PC-9 (cell line): ENCODE results near the gene ZNF407. TPM values are rescaled to one million over a fixed set of nuclear protein-coding genes. Genes with fewer than 3 reads are reported as not detected.

Experiments
- BruUV-seq: library from RNA; stranded (reverse); fragments of 400-500 nt; replicated peaks from 2 replicates; lab custom pipeline; 2021; lab: Mats Ljungman, UMichigan
- CTCF ChIA-PET: fragments of 300-600 bp; sonication (Branson Sonifier 250); formaldehyde crosslinking; loops from one replicate; lab custom pipeline; 2022; ENCODE audit warnings: antibody characterized with exemption; lab: Charles Lee
- POLR2A ChIA-PET: fragments of 300-600 bp; sonication (Branson Sonifier 250); formaldehyde crosslinking; loops from one replicate; lab custom pipeline; 2022; ENCODE audit warnings: antibody characterized with exemption; ENCODE audit not compliant: unreplicated experiment; lab: Charles Lee
- DNase-seq, 2 experiments: peaks; one replicate each; pipeline versions ENCODE4 v3.0.0 to v3.0.0-alpha.2; 2015 to 2022; ENCODE audit warnings: mixed read lengths in 1 of 2
- H2AFZ ChIP-seq: fragments of 200-600 bp; sonication (generic); 2 replicates; pipeline ENCODE4 v1.8.1; 2017; ENCODE audit warnings: antibody characterized with exemption
- H3F3A ChIP-seq: fragments of 200-600 bp; sonication (generic); 2 replicates; pipeline ENCODE4 v1.8.1; 2017; ENCODE audit warnings: antibody characterized with exemption, mild to moderate bottlenecking, low read depth; ENCODE audit not compliant: insufficient read depth
- H3K27ac ChIP-seq: fragments of 200-600 bp; sonication (generic); 2 replicates; pipeline ENCODE4 v1.6.1; 2016; ENCODE audit warnings: mixed run types
- H3K27me3 ChIP-seq: fragments of 200-600 bp; sonication (generic); 2 replicates; pipeline ENCODE4 v1.6.1; 2016; ENCODE audit warnings: low read depth, mixed run types; ENCODE audit not compliant: insufficient read depth
- H3K36me3 ChIP-seq: fragments of 200-600 bp; sonication (generic); 2 replicates; pipeline ENCODE4 v1.6.1; 2016; ENCODE audit warnings: low read depth, mixed run types
- H3K4me1 ChIP-seq: fragments of 200-600 bp; sonication (generic); replicated peaks from 2 replicates; pipeline ENCODE4 v1.6.1; 2016; ENCODE audit warnings: mixed run types; ENCODE audit not compliant: insufficient read depth
- H3K4me2 ChIP-seq: fragments of 200-600 bp; sonication (generic); 2 replicates; pipeline ENCODE4 v1.6.1; 2017; ENCODE audit warnings: mixed run types
- H3K4me3 ChIP-seq: fragments of 200-600 bp; sonication (generic); 2 replicates; pipeline ENCODE4 v1.6.1; 2016; ENCODE audit warnings: mixed run types
- H3K79me2 ChIP-seq: fragments of 200-600 bp; sonication (generic); 2 replicates; pipeline ENCODE4 v1.6.1; 2017; ENCODE audit warnings: low read depth, mixed run types
- H3K9me2 ChIP-seq: fragments of 200-600 bp; sonication (generic); 2 replicates; pipeline ENCODE4 v1.8.1; 2017; ENCODE audit warnings: mild to moderate bottlenecking; ENCODE audit not compliant: insufficient read depth
- H3K9me3 ChIP-seq: fragments of 200-600 bp; sonication (generic); 2 replicates; pipeline ENCODE4 v1.8.1; 2016; ENCODE audit warnings: low read depth; ENCODE audit not compliant: insufficient read depth
- H4K20me1 ChIP-seq: fragments of 200-600 bp; sonication (generic); 2 replicates; pipeline ENCODE4 v1.8.1; 2017; ENCODE audit not compliant: insufficient read depth
- EZH2 ChIP-seq: fragments of 200-600 bp; sonication (generic); IDR thresholded peaks from 2 replicates; pipeline ENCODE4 v1.8.0; 2017; ENCODE audit warnings: antibody characterized with exemption, low read depth
- intact Hi-C: fragments of 100-400 bp; cut with micrococcal nuclease; formaldehyde crosslinking; loops from one replicate; pipeline ENCODE4 v1.10.0; 2022; ENCODE audit not compliant: unreplicated experiment
- total RNA-seq: library from RNA; stranded (reverse); gene quantifications from 2 replicates; pipeline ENCODE4 v1.2.3, GENCODE V29; 2021
- TF ChIP-seq, protein P1 (sequence below): fragments of 200-600 bp; sonication (generic); conservative IDR thresholded peaks from 2 replicates; pipeline ENCODE4 v1.6.1; 2017; ENCODE audit warnings: mixed run types, antibody characterized with exemption, mild to moderate bottlenecking, moderate library complexity

Gene ZNF407
- total RNA-seq, 1 experiment from 2014 or later: 13.4 TPM

DNA sequence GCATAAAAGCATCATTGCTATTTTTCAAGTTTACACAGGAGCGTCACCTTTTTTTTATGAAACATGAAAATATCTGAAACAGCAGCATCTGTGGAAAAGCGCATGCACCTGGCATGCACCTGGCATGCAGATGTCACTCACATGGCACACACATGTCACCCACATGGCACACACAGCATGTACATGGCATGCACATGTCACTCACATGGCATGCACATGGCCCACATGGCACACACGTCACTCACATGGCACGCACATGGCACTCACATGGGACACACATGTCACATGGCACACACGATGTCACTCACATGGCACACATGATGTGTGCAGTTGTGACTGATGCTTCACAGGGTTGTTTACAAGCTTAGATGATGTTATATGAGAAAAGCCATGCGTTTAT lies 188.0 kb downstream of the ZNF407 start:
- POLR2A ChIA-PET: no interaction called here
- H3K27me3 ChIP-seq: no peaks in the 10 kb centered on the region
- no peaks in the 10 kb centered on the region for H3K9me3 ChIP-seq
- BruUV-seq: no TSS peak
- no peaks in the 10 kb centered on the region for H4K20me1 ChIP-seq
- no peak for DNase-seq
- no peaks in the 10 kb centered on the region; the same call in 1 of the 2 replicates for H3K9me2 ChIP-seq
- no peaks in the 10 kb centered on the region for H3K79me2 ChIP-seq
- no peaks in the 10 kb centered on the region for H3F3A ChIP-seq
- H3K4me3 ChIP-seq: no peak overlapping the region
- H3K4me1 ChIP-seq: no peaks in the 10 kb centered on the region
- no peak overlapping the region for H3K4me2 ChIP-seq
- H3K27ac ChIP-seq: no peak overlapping the region
- no peak overlapping the region for H2AFZ ChIP-seq
- no peaks in the 10 kb centered on the region for H3K36me3 ChIP-seq
- intact Hi-C loops: no loop called here
- no peak for TF ChIP-seq EZH2
- CTCF ChIA-PET: no interaction called here

DNA sequence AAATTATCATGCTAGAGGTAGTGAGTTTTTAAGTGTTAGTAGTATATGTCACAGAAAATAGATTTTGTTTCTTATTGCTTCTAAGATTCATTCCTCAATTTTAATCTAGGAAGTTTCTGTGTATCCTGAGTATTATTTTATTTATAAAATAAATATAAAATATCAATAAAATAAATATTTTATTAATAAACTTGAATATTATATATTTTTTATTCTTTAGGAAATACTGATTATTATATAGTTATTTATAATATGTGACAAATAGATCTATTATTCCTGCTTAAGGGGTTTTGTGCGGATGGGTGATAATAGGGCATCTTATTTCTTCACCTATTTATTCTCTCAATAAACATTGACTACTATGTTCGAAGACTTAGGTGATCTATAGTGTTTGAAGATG lies 191.0 kb downstream of the ZNF407 start:
- no peak overlapping the region for H3K4me3 ChIP-seq
- H4K20me1 ChIP-seq: no peaks in the 10 kb centered on the region
- DNase-seq: no peak
- no TSS peak for BruUV-seq
- H3K27ac ChIP-seq: no peak overlapping the region
- CTCF ChIA-PET: no interaction called here
- POLR2A ChIA-PET: no interaction called here
- H3K36me3 ChIP-seq: no peaks in the 10 kb centered on the region
- 0 out of 2 replicates have a peak, but pooled peaks cover 6% of the 10 kb centered on the region for H3K9me2 ChIP-seq
- H2AFZ ChIP-seq: no peak overlapping the region
- no peak overlapping the region for H3K4me2 ChIP-seq
- intact Hi-C loops: no loop called here
- no peaks in the 10 kb centered on the region for H3K27me3 ChIP-seq
- no peaks in the 10 kb centered on the region for H3K9me3 ChIP-seq
- no peaks in the 10 kb centered on the region for H3K79me2 ChIP-seq
- no peaks in the 10 kb centered on the region for H3F3A ChIP-seq
- TF ChIP-seq, protein P1, sequence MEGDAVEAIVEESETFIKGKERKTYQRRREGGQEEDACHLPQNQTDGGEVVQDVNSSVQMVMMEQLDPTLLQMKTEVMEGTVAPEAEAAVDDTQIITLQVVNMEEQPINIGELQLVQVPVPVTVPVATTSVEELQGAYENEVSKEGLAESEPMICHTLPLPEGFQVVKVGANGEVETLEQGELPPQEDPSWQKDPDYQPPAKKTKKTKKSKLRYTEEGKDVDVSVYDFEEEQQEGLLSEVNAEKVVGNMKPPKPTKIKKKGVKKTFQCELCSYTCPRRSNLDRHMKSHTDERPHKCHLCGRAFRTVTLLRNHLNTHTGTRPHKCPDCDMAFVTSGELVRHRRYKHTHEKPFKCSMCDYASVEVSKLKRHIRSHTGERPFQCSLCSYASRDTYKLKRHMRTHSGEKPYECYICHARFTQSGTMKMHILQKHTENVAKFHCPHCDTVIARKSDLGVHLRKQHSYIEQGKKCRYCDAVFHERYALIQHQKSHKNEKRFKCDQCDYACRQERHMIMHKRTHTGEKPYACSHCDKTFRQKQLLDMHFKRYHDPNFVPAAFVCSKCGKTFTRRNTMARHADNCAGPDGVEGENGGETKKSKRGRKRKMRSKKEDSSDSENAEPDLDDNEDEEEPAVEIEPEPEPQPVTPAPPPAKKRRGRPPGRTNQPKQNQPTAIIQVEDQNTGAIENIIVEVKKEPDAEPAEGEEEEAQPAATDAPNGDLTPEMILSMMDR: no peak
- TF ChIP-seq EZH2: no peak
- H3K4me1 ChIP-seq: no peaks in the 10 kb centered on the region

DNA sequence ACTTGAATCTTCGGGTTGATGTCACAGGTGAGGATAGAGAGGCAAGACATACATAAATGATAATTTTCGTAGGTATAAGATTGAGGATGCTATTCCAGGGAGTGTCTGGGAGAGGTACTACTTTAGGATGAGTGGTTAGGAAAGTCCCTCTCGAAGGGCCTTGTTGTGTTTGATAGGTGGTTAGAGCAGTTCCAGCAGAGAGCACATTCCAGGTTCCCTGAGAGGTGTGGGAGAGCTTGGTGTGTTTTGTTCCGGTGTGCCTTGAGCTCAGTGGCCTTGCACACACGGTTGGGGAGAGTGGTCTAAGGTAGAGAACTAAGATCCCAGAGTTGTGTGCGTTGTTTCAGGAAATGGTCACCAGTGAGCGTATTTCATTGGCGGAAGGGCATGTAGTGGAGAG lies 191.4 kb downstream of the ZNF407 start:
- Histone ChIP-seq H2AFZ (no peak overlapping the region), H3K27ac (no peak overlapping the region), H3K9me2 (0 out of 2 replicates have a peak, but pooled peaks cover 6% of the 10 kb centered on the region), H3K79me2 (no peaks in the 10 kb centered on the region), H4K20me1 (no peaks in the 10 kb centered on the region), H3K27me3 (no peaks in the 10 kb centered on the region), H3F3A (no peaks in the 10 kb centered on the region), H3K4me3 (no peak overlapping the region), H3K36me3 (no peaks in the 10 kb centered on the region), H3K4me1 (no peaks in the 10 kb centered on the region), H3K9me3 (no peaks in the 10 kb centered on the region), H3K4me2 (no peak overlapping the region)
- intact Hi-C loops: no loop called here
- DNase-seq: no peak
- no peak for TF ChIP-seq EZH2
- TF ChIP-seq, protein P1: no peak
- ChIA-PET POLR2A (no interaction called here), CTCF (no interaction called here)
- BruUV-seq: no TSS peak

DNA sequence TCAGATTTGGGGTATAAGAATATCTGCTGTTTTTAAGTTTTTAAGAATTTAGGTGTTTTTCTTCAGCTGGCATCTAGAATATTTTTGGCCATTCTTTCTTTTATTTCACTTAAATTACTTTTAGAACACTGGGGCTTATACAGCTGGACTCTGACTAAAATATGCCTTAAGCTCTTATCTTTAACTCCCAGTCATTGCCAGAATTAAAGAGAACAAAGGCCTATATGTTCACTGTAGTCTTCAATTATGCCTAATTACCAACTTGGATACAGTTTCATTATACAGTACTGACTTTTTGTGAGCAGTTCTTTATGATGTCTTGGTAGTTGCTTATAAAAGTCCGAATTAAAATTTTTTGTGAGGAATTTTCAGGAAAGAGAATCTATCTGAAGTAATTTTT lies 192.8 kb downstream of the ZNF407 start:
- no peaks in the 10 kb centered on the region for H3K4me1 ChIP-seq
- H3K4me3 ChIP-seq: no peak overlapping the region
- H4K20me1 ChIP-seq: no peaks in the 10 kb centered on the region
- H3K36me3 ChIP-seq: no peaks in the 10 kb centered on the region
- POLR2A ChIA-PET: no interaction called here
- CTCF ChIA-PET: interaction anchor here (0.6 kb wide), 1 partner anchor 217 kb away, joined by 5 read pairs; no protein-coding TSS in a partner anchor
- H2AFZ ChIP-seq: no peak overlapping the region
- H3K79me2 ChIP-seq: no peaks in the 10 kb centered on the region
- 0 out of 2 replicates have a peak, but pooled peaks cover 6% of the 10 kb centered on the region for H3K9me2 ChIP-seq
- no peak overlapping the region for H3K4me2 ChIP-seq
- no peak for DNase-seq
- BruUV-seq: no TSS peak
- no peaks in the 10 kb centered on the region for H3F3A ChIP-seq
- no peaks in the 10 kb centered on the region for H3K27me3 ChIP-seq
- no peaks in the 10 kb centered on the region for H3K9me3 ChIP-seq
- intact Hi-C loops: no loop called here
- no peak overlapping the region for H3K27ac ChIP-seq
- no peak for TF ChIP-seq EZH2
- TF ChIP-seq, protein P1: no peak
